Lung (tissue), 12 donors: ENCODE measurements around the gene SLC25A36. TPM values are rescaled to one million over a fixed set of nuclear protein-coding genes. Genes with fewer than 3 reads are reported as not detected.

Experiments
- ATAC-seq: fragments of 200-7000 bp; cut with Tn5 transposase; one replicate; pipeline ENCODE4 v1.9.1; 2020; ENCODE audit warnings: moderate number of reproducible peaks; ENCODE audit not compliant: insufficient read depth, low FRiP score
- DNase-seq, 3 donors: peaks; one replicate each; pipeline ENCODE4 v3.0.0-alpha.2; 2013 to 2017
- H3K27ac ChIP-seq, 2 donors: one replicate each; pipeline ENCODE4 v1.5.1; 2013; ENCODE audit warnings: mild to moderate bottlenecking in 2 of 2, moderate library complexity in 2 of 2, control low read depth in 1 of 2, inconsistent platforms in 1 of 2, low read depth in 1 of 2, low read length in 1 of 2
- H3K27me3 ChIP-seq, 3 donors: one replicate each; pipeline ENCODE4 v1.5.1; 2013; ENCODE audit warnings: low read length in 2 of 3; ENCODE audit not compliant: control insufficient read depth in 3 of 3, insufficient read depth in 3 of 3
- H3K36me3 ChIP-seq, 4 donors: one replicate each; pipeline ENCODE4 v1.5.1; 2013; ENCODE audit warnings: low read length in 4 of 4, mild to moderate bottlenecking in 1 of 4, moderate library complexity in 1 of 4; ENCODE audit not compliant: control insufficient read depth in 4 of 4, insufficient read depth in 4 of 4
- H3K4me1 ChIP-seq, 5 donors: one replicate each; pipeline ENCODE4 v1.5.1; 2013; ENCODE audit warnings: low read length in 5 of 5, mild to moderate bottlenecking in 2 of 5, moderate library complexity in 1 of 5; ENCODE audit not compliant: control insufficient read depth in 5 of 5, insufficient read depth in 5 of 5
- H3K4me3 ChIP-seq: one replicate; pipeline ENCODE4 v1.5.1; 2013; ENCODE audit warnings: mild to moderate bottlenecking, control low read depth, moderate library complexity
- H3K9ac ChIP-seq, 2 donors: one replicate each; pipeline ENCODE4 v1.5.1; 2013; ENCODE audit warnings: low read length in 2 of 2, control low read depth in 1 of 2; ENCODE audit not compliant: insufficient read depth in 1 of 2
- H3K9me3 ChIP-seq, 4 donors: one replicate each; pipeline ENCODE4 v1.5.1; 2013; ENCODE audit warnings: low read length in 3 of 4, mild to moderate bottlenecking in 1 of 4, moderate library complexity in 1 of 4; ENCODE audit not compliant: control insufficient read depth in 4 of 4, insufficient read depth in 3 of 4
- CTCF ChIP-seq: IDR thresholded peaks from 2 replicates; pipeline ENCODE4 v1.5.1; 2012; ENCODE audit warnings: mild to moderate bottlenecking; ENCODE audit errors: control extremely low read depth, extremely low read depth
- WGBS, 2 donors: extraction: QIAGEN DNeasy Blood & Tissue Kit; methylation state at CpG; one replicate each; pipeline ENCODE4 v1.1.7; 2013; 5-methylcytosine and 5-hydroxymethylcytosine counted together
- polyA plus RNA-seq, 2 donors: library from polyadenylated mRNA; stranded (reverse); fragments of 200-250 nt; gene quantifications; one replicate each; pipeline ENCODE4 v1.2.1, GENCODE V29; 2013
- total RNA-seq, 2 donors: library from RNA; depleted of rRNA in 1 of 2; stranded (reverse); fragments of >200 nt in 1 of 2; gene quantifications; one replicate each; pipeline ENCODE4 v1.2.1, GENCODE V29; 2014 to 2021
- donor health status: control.
- donor health status: control.
- donor health status: Bipolar disorder and iron deficiency.
- donor health status: healthy.
- donor health status: DM: yes; HTN: yes; CAD: no.

Gene SLC25A36
- total and polyA plus RNA-seq, 4 donors = 16.9 to 289 (median 55.2) TPM

DNA sequence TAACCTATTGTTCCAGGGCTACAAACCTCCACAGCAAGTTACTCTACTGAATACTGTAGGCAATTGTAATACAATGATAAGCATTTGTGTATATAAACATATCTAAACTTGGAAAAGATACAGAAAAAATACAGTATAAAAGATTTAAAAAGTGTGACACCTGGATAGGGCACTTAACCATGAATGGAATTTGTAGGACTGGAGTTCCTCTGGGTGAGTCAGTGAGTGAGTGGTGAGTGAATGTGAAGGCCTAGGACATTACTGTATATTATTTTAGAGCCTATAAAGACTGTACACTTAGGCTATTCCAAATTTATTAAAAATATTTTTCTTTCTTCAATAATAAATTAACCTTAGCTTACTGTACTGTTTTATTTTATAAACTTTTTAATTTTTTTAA is 38.4 kb upstream of the SLC25A36 start:
- Histone ChIP-seq H3K9ac (no peak overlapping the region), H3K36me3 (no peaks in the 10 kb centered on the region), H3K27ac (no peak overlapping the region), H3K27me3 (peaks cover 0 to 2% (median 0%) of the 10 kb centered on the region in 3 donors), H3K4me1 (peaks cover 0 to 5% (median 4%) of the 10 kb centered on the region in 5 donors), H3K9me3 (no peaks in the 10 kb centered on the region), H3K4me3 (no peak overlapping the region)
- DNase-seq = no peak
- TF ChIP-seq CTCF = no peak
- no peak for ATAC-seq

GRCh38 chr3:140904521-140904920 is 37.1 kb upstream of the SLC25A36 start:
- H3K27me3 ChIP-seq = peaks cover 0 to 2% (median 0%) of the 10 kb centered on the region in 3 donors
- no peak for DNase-seq
- no peak for TF ChIP-seq CTCF
- ATAC-seq = no peak
- H3K4me3 ChIP-seq = no peak overlapping the region
- H3K9ac ChIP-seq = no peak overlapping the region
- H3K27ac ChIP-seq = no peak overlapping the region
- WGBS, 2 donors = 72 to 74% methylated on average over 1 of the region's 1 CpG
- no peaks in the 10 kb centered on the region for H3K9me3 ChIP-seq
- H3K4me1 ChIP-seq = peaks cover 0 to 4% (median 0%) of the 10 kb centered on the region in 5 donors
- H3K36me3 ChIP-seq = no peaks in the 10 kb centered on the region

GRCh38 chr3:140905559-140905958 is 36.1 kb upstream of the SLC25A36 start:
- no peak for TF ChIP-seq CTCF
- Histone ChIP-seq H3K9me3 (no peaks in the 10 kb centered on the region), H3K36me3 (no peaks in the 10 kb centered on the region), H3K27me3 (peaks cover 0 to 2% (median 0%) of the 10 kb centered on the region in 3 donors), H3K4me1 (peaks cover 0 to 4% (median 0%) of the 10 kb centered on the region in 5 donors), H3K4me3 (no peak overlapping the region), H3K27ac (no peak overlapping the region), H3K9ac (no peak overlapping the region)
- ATAC-seq (no peak), DNase-seq (no peak)
- 90 to 92% methylated on average over 2 of the region's 2 CpGs for WGBS, 2 donors

GRCh38 chr3:140906785-140907184 is 34.9 kb upstream of the SLC25A36 start:
- Histone ChIP-seq H3K27ac (no peak overlapping the region), H3K9me3 (no peaks in the 10 kb centered on the region), H3K4me1 (peaks cover 0 to 4% (median 0%) of the 10 kb centered on the region in 5 donors), H3K9ac (no peak overlapping the region), H3K4me3 (no peak overlapping the region), H3K36me3 (no peaks in the 10 kb centered on the region), H3K27me3 (peaks cover 0 to 2% (median 0%) of the 10 kb centered on the region in 3 donors)
- 57 to 82% methylated on average over 1 of the region's 1 CpG for WGBS, 2 donors
- ATAC-seq (no peak), DNase-seq (no peak)
- TF ChIP-seq CTCF = no peak
